H1 (cell line): Measurements from ENCODE around the gene DOK6. TPM values are rescaled to one million over a fixed set of nuclear protein-coding genes. Genes with fewer than 3 reads are reported as not detected.

Experiments
- CTCF ChIA-PET: fragments of 300-600 bp; sonication (Branson Sonifier 250); formaldehyde crosslinking; loops from one replicate; lab custom pipeline; 2021; ENCODE audit not compliant: partially characterized antibody; lab: Charles Lee
- POLR2A ChIA-PET: fragments of 300-600 bp; sonication (Branson Sonifier 250); formaldehyde crosslinking; loops from one replicate; lab custom pipeline; 2021; ENCODE audit warnings: inconsistent platforms; ENCODE audit not compliant: partially characterized antibody; lab: Charles Lee
- DNase-seq, 2 experiments: peaks; one replicate each; pipeline versions ENCODE4 v3.0.0 to v3.0.0-alpha.2; 2010 to 2022; ENCODE audit warnings: low spot score in 2 of 2, low read depth in 1 of 2, mixed read lengths in 1 of 2
- FAIRE-seq: peaks from 2 replicates; lab custom pipeline; 2011; peaks lifted over from hg19 to GRCh38; lab: Jason Lieb, UNC
- H2AFZ ChIP-seq: 2 replicates; pipeline ENCODE4 v1.8.1; 2012; ENCODE audit warnings: low read length, inconsistent platforms
- H2AK5ac ChIP-seq: 2 replicates; pipeline ENCODE4 v1.6.1; 2013; ENCODE audit warnings: low read depth, low read length
- H2BK120ac ChIP-seq: replicated peaks from 2 replicates; pipeline ENCODE3; 2013; ENCODE audit warnings: low read depth, low read length, inconsistent platforms
- H2BK12ac ChIP-seq: 2 replicates; pipeline ENCODE4 v1.6.1; 2013; ENCODE audit warnings: low read depth, low read length
- H2BK15ac ChIP-seq: 2 replicates; pipeline ENCODE4 v1.6.1; 2013; ENCODE audit warnings: low read length
- H2BK20ac ChIP-seq: 2 replicates; pipeline ENCODE4 v1.6.1; 2013; ENCODE audit warnings: low read length
- H2BK5ac ChIP-seq: 2 replicates; pipeline ENCODE4 v1.6.1; 2013; ENCODE audit warnings: low read depth, low read length
- H3K14ac ChIP-seq: 2 replicates; pipeline ENCODE4 v1.6.1; 2013; ENCODE audit warnings: inconsistent platforms; ENCODE audit not compliant: insufficient read length
- H3K18ac ChIP-seq: 2 replicates; pipeline ENCODE4 v1.6.1; 2013; ENCODE audit warnings: low read length; ENCODE audit errors: extremely low read depth
- H3K23ac ChIP-seq: 2 replicates; pipeline ENCODE4 v1.6.1; 2013; ENCODE audit warnings: inconsistent platforms; ENCODE audit not compliant: insufficient read length
- H3K23me2 ChIP-seq: 2 replicates; pipeline ENCODE4 v1.6.1; 2013; ENCODE audit warnings: low read depth, low read length
- H3K27ac ChIP-seq: 2 replicates; pipeline ENCODE4 v1.6.1; 2011; ENCODE audit warnings: low read depth, low read length, inconsistent platforms
- H3K27me3 ChIP-seq, 4 experiments: replicated peaks in 1 of 4; 1 replicate in 1 of 4; 2 replicates in 3 of 4; pipeline versions ENCODE4 v1.6.1 to v1.8.1; 2011 to 2013; ENCODE audit warnings: low read length in 3 of 4, mild to moderate bottlenecking in 3 of 4, inconsistent platforms in 2 of 4, mixed read lengths in 2 of 4, moderate library complexity in 1 of 4; ENCODE audit not compliant: control insufficient read depth in 3 of 4, insufficient read depth in 3 of 4; ENCODE audit errors: extremely low read depth in 1 of 4
- H3K36me3 ChIP-seq, 4 experiments: 2 replicates each; pipeline versions ENCODE4 v1.6.1 to v1.8.1; 2011 to 2013; ENCODE audit warnings: mild to moderate bottlenecking in 4 of 4, low read length in 3 of 4, moderate library complexity in 2 of 4, control low read depth in 1 of 4, inconsistent platforms in 1 of 4; ENCODE audit not compliant: insufficient read depth in 4 of 4, control insufficient read depth in 2 of 4
- H3K4ac ChIP-seq: replicated peaks from 2 replicates; pipeline ENCODE3; 2013; ENCODE audit warnings: low read length, low read depth, mixed read lengths, inconsistent platforms; ENCODE audit not compliant: insufficient read length
- H3K4me1 ChIP-seq, 4 experiments: replicated peaks in 1 of 4; 1 replicate in 1 of 4; 2 replicates in 3 of 4; pipeline versions ENCODE4 v1.6.1 to v1.8.1; 2011 to 2013; ENCODE audit warnings: low read length in 3 of 4, inconsistent platforms in 2 of 4, mixed read lengths in 1 of 4; ENCODE audit not compliant: insufficient read depth in 4 of 4, control insufficient read depth in 3 of 4
- H3K4me2 ChIP-seq, 2 experiments: 2 replicates each; pipeline versions ENCODE4 v1.6.1 to v1.8.1; 2011 to 2013; ENCODE audit warnings: low read depth in 2 of 2, low read length in 2 of 2, control low read depth in 1 of 2, inconsistent platforms in 1 of 2, mild to moderate bottlenecking in 1 of 2; ENCODE audit not compliant: insufficient read depth in 1 of 2
- H3K4me3 ChIP-seq, 4 experiments: fragments of 200-600, 300-600 bp in 1 of 4; sonication (generic), shearing (Covaris generic), sonication (Bioruptor Twin) in 1 of 4; 2 replicates each; pipeline versions ENCODE4 v1.5.1 to v1.8.1; 2011 to 2016; ENCODE audit warnings: low read length in 4 of 4, low read depth in 3 of 4, control low read depth in 2 of 4, inconsistent platforms in 2 of 4, mild to moderate bottlenecking in 2 of 4, mixed read lengths in 1 of 4, moderate library complexity in 1 of 4; ENCODE audit not compliant: insufficient read depth in 2 of 4; ENCODE audit errors: extremely low read depth in 1 of 4
- H3K56ac ChIP-seq: replicated peaks from 2 replicates; pipeline ENCODE3; 2013; ENCODE audit warnings: low read depth, mild to moderate bottlenecking, mixed read lengths, low read length, inconsistent platforms; ENCODE audit not compliant: insufficient read length
- H3K79me1 ChIP-seq: 2 replicates; pipeline ENCODE4 v1.6.1; 2013; ENCODE audit warnings: low read depth, low read length, control low read depth
- H3K79me2 ChIP-seq, 2 experiments: 2 replicates each; pipeline versions ENCODE4 v1.6.1 to v1.8.1; 2012 to 2013; ENCODE audit warnings: low read length in 2 of 2, mild to moderate bottlenecking in 2 of 2, inconsistent platforms in 1 of 2; ENCODE audit not compliant: insufficient read depth in 2 of 2, control insufficient read depth in 1 of 2
- H3K9ac ChIP-seq, 4 experiments: replicated peaks in 1 of 4; 1 replicate in 1 of 4; 2 replicates in 3 of 4; pipeline versions ENCODE4 v1.6.1 to v1.8.1; 2011 to 2013; ENCODE audit warnings: low read depth in 3 of 4, low read length in 3 of 4, control low read depth in 2 of 4, mild to moderate bottlenecking in 2 of 4, moderate library complexity in 2 of 4, inconsistent platforms in 1 of 4; ENCODE audit errors: extremely low read depth in 1 of 4
- H3K9me3 ChIP-seq, 2 experiments: 2 replicates each; pipeline versions ENCODE4 v1.6.1 to v1.8.1; 2012 to 2013; ENCODE audit warnings: mild to moderate bottlenecking in 2 of 2, moderate library complexity in 2 of 2, control low read depth in 1 of 2, inconsistent platforms in 1 of 2, low read depth in 1 of 2, low read length in 1 of 2, mixed read lengths in 1 of 2; ENCODE audit not compliant: insufficient read depth in 2 of 2
- H4K20me1 ChIP-seq, 2 experiments: replicated peaks in 1 of 2; 2 replicates each; pipeline versions ENCODE3 to v1.8.1; 2011 to 2013; ENCODE audit warnings: inconsistent platforms in 2 of 2, low read length in 2 of 2, mild to moderate bottlenecking in 1 of 2; ENCODE audit not compliant: insufficient read depth in 2 of 2, control insufficient read depth in 1 of 2
- H4K5ac ChIP-seq: 2 replicates; pipeline ENCODE4 v1.6.1; 2013; ENCODE audit warnings: low read length, low read depth, mixed read lengths, inconsistent platforms; ENCODE audit not compliant: insufficient read length
- H4K8ac ChIP-seq: 2 replicates; pipeline ENCODE4 v1.8.0; 2013; ENCODE audit warnings: mild to moderate bottlenecking, moderate library complexity, low read length, inconsistent platforms; ENCODE audit not compliant: insufficient read depth; ENCODE audit errors: extremely low read depth
- H4K91ac ChIP-seq: replicated peaks from 2 replicates; pipeline ENCODE3; 2013; ENCODE audit warnings: low read length, mixed read lengths, inconsistent platforms; ENCODE audit not compliant: insufficient read length
- GABPA ChIP-seq: IDR thresholded peaks from 2 replicates; pipeline ENCODE4 v1.6.1; 2011; ENCODE audit warnings: mild to moderate bottlenecking, low read length, moderate library complexity, borderline replicate concordance; ENCODE audit not compliant: insufficient read depth
- KDM5A ChIP-seq: fragments of 200-600 bp; IDR thresholded peaks from 2 replicates; pipeline ENCODE4 v1.7.1; 2012; ENCODE audit warnings: mild to moderate bottlenecking, low read length, inconsistent platforms, mixed read lengths
- TCF12 ChIP-seq: IDR thresholded peaks from 2 replicates; pipeline ENCODE4 v1.6.1; 2011; ENCODE audit warnings: low read depth, mild to moderate bottlenecking, low read length
- WGBS, 2 experiments: shearing (Covaris generic) in 1 of 2; methylation state at CpG; one replicate each; pipeline versions ENCODE4 v1.1.6 to v1.1.7; 2013 to 2015; ENCODE audit warnings: low lambda C conversion rate in 2 of 2, mixed read lengths in 2 of 2, inconsistent platforms in 1 of 2, low coverage in 1 of 2, missing lambda C conversion rate in 1 of 2; ENCODE audit not compliant: insufficient replicate concordance in 2 of 2, insufficient coverage in 1 of 2, insufficient read length in 1 of 2; ENCODE audit errors: extremely low coverage in 1 of 2, missing lambda C conversion rate in 1 of 2; 5-methylcytosine and 5-hydroxymethylcytosine counted together
- polyA plus RNA-seq, 7 experiments: library from polyadenylated mRNA; depleted of rRNA in 3 of 7; stranded (reverse) in 5 of 7; unstranded in 2 of 7; fragments of >200 nt in 5 of 7; fragments of 200-250 nt in 2 of 7; gene quantifications; 1 replicate in 5 of 7; 2 replicates in 1 of 7; 4 replicates in 1 of 7; pipeline versions ENCODE4 v1.2.1 to v1.2.3, GENCODE V29; 2011 to 2013; ENCODE audit warnings: missing spikeins in 2 of 7, mixed read lengths in 2 of 7
- total RNA-seq: library from RNA; stranded (reverse); fragmentation: NEBNext Ultra II Directional; extraction: Animal tissue kit (Norgen Biotek cat#: 25700); gene quantifications from 2 replicates; pipeline ENCODE4 v1.2.1, GENCODE V29; 2021

DOK6 gene
- total and polyA plus RNA-seq, 2 of the 8 experiments (the other 6 are each of a cell fraction or from before 2014, with no cell fraction given), result 0.33 to 0.50 TPM

DNA sequence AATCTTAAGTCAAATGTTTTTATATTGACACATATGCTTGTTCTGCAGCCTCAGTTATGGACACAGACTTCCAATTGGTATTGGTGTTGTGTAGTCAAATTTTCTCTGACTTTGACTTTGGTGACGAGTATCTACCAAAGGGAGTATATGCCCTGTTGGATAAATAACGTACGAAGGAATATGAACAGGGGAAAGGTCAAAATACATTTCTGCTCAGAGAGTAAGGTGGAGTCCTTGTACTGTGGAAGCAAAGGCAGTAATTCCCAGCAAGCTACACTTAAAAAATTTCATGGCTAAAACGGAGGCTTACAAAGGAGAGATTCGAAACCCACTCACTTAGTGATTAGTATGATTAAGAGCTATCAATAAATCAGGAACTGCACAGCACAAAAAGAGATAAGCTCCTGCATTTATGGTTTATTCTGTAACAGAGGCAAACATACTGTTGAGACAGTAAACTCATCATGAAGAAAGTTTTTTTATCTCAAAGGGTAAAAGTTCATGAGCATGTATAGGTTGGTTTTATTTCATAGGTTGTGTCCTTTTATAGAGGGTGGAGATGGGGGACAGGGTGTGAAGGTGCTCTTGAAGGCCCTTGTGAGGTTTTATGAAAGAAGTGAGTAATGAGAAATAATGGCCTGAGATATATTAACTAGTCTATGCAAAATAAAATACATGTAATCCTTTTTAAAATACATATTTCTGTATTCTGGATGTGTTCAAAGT is 404.3 kb downstream of the DOK6 start:
- Histone ChIP-seq H3K4me1 (no peaks in the 10 kb centered on the region), H3K9ac (no peak overlapping the region), H2BK20ac (no peak overlapping the region), H3K4me3 (no peak overlapping the region), H3K4ac (no peak overlapping the region), H3K27ac (no peak overlapping the region), H3K23ac (no peak overlapping the region), H4K20me1 (no peaks in the 10 kb centered on the region), H3K27me3 (no peaks in the 10 kb centered on the region), H2AK5ac (no peak overlapping the region), H3K23me2 (no peaks in the 10 kb centered on the region), H2BK15ac (no peak overlapping the region), H3K14ac (no peak overlapping the region), H3K4me2 (no peak overlapping the region), H3K18ac (no peak overlapping the region), H3K9me3 (no peaks in the 10 kb centered on the region), H2BK120ac (no peak overlapping the region), H3K36me3 (no peaks in the 10 kb centered on the region), H4K5ac (no peak overlapping the region), H4K8ac (no peak overlapping the region), H3K79me2 (no peaks in the 10 kb centered on the region), H4K91ac (no peak overlapping the region), H3K79me1 (no peaks in the 10 kb centered on the region), H3K56ac (no peak overlapping the region), H2BK12ac (no peak overlapping the region), H2AFZ (no peak overlapping the region), H2BK5ac (no peak overlapping the region)
- ChIA-PET POLR2A (no interaction called here), CTCF (interaction anchor here (0.7 kb wide), 1 partner anchor 35 kb away, joined by 3 read pairs; no protein-coding TSS in a partner anchor)
- FAIRE-seq, result no peak
- DNase-seq, result no peak
- 85% methylated on average over 5 of the region's 5 CpGs; no CpG with 5 or more reads in 1 of the 2 experiments for WGBS, 2 experiments
- TF ChIP-seq KDM5A (no peak), GABPA (no peak), TCF12 (no peak)
